Raji (cell line): ENCODE measurements around the gene TMEM145.
A peak's percentile ranks its signal among the peaks of the same experiment; 100 is the strongest.

Source experiments
- POLR2A ChIP-seq: IDR thresholded peaks from 2 replicates; pipeline ENCODE4 v1.6.1; 2011; ENCODE audit warnings: low read depth, low read length, control low read depth; ENCODE audit not compliant: insufficient read depth

TMEM145 gene

GRCh38 chr19:42315024-42315423, 1.9 kb downstream of the TMEM145 start:
- TF ChIP-seq POLR2A: no peak

GRCh38 chr19:42316223-42317211, 3.4 kb downstream of the TMEM145 start:
- TF ChIP-seq POLR2A: no peak

GRCh38 chr19:42317535-42317934, 4.4 kb downstream of the TMEM145 start:
- TF ChIP-seq POLR2A: no peak

GRCh38 chr19:42322305-42322704, 9.2 kb downstream of the TMEM145 start:
- TF ChIP-seq POLR2A: no peak

GRCh38 chr19:42323473-42323851, 10.4 kb downstream of the TMEM145 start:
- no peak for TF ChIP-seq POLR2A

- TF ChIP-seq POLR2A: no peak
Observed at GRCh38 chr19:42323852-42324654, 10.9 kb downstream of the TMEM145 start.

GRCh38 chr19:42324655-42325307, 11.7 kb downstream of the TMEM145 start:
- no peak for TF ChIP-seq POLR2A

GRCh38 chr19:42325308-42325895, 12.3 kb downstream of the TMEM145 start, which contains the start of gene MEGF8:
Gene MEGF8 (plus strand): TSS chr19:42325635. CDS start chr19:42326244, 609 bp downstream.
- peak; percentile 73 for TF ChIP-seq POLR2A

- no peak for TF ChIP-seq POLR2A
Observed at GRCh38 chr19:42325896-42326771, 13.0 kb downstream of the TMEM145 start.

GRCh38 chr19:42326969-42327368, 13.9 kb downstream of the TMEM145 start:
- TF ChIP-seq POLR2A: no peak

GRCh38 chr19:42327381-42327780, 14.3 kb downstream of the TMEM145 start:
- TF ChIP-seq POLR2A: no peak

- no peak for TF ChIP-seq POLR2A
Observed at GRCh38 chr19:42328106-42328505, 15.0 kb downstream of the TMEM145 start.

- no peak for TF ChIP-seq POLR2A
Observed at GRCh38 chr19:42328854-42329253, 15.7 kb downstream of the TMEM145 start.

- no peak for TF ChIP-seq POLR2A
Observed at GRCh38 chr19:42330241-42330711, 17.2 kb downstream of the TMEM145 start.
